Measurements from ENCODE around the gene TRIL.

The TRIL gene

DNA sequence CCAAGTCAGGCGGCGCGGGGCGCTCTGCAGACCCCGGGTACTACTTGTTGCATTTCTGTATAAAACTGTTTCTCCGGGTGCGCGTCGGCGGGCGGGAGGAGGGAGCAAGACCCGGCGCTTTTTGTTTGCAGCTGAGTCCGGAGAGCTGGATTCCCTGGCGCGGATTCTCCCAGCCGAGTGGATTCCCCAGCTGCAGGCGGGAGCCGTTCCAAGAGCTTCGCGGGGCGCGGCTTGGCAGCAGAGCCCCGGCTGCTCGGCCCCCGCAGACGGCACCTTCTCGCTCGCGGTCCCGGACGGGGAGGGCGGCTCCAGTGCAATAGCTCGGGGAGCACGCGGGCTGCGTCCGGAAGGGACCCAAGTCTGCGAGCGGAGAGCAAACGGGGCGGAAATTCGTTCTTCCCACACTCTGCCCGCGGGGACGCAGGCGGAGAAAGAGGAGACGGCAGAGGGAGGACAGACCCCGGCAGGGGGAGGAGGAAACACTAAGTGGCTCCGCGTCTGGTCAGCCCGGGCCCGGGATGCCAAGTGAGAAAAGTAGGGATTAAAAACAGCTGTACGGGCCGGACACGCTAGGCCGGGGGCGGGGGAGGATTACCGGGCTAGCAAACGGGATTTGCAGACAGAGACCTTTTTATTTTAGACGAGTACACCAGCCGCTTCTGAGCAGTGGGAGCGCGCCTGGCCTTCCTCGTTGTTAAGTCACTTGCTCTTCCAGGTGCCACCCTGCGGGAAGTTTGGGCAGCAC is at the start of gene TRIL:
Gene TRIL (minus strand): TSS at position 96 of the 745 bp plus-strand sequence. CDS start 284 bp downstream, outside the sequence.
- ATAC-seq (no peak), DNase-seq (peak; percentile 7)

DNA sequence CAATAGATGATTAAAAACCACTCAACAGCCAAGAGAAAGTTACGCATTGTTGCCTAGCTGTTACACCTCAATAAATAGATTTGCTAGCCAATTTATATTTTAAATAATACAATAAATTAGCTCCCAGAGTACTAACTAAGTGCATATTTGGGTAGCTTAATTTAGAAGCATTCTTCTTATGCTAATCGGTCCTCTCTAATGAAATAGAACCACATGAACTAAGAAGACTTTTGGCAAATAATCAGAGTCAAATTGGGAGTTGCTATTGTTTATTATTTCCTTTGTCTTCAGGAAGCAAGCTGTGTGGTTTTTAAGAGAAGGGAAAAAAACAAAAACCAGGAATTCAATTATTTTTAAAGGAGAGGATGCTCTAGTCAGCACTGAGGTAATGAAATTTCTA is 49.0 kb upstream of the TRIL start:
- DNase-seq: no peak
- no peak for ATAC-seq

DNA sequence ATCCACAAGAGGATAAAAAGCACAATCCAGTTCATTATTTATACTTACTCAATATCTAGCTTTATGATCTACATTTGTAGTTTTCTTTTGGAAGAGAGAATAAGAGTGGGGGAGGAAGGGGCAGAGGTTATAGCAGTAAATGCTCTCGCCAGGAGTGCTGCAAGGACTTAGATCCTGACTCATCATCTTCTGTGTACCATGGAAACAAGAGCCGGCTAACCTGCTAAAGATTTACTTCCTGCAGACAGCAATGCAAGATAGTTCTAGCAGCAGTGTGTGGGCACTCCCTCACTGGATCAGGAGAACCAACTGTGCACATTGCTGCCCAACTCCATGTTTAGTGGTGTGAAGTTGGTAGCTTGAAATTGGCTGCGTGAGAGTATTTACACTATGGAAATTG is 47.7 kb upstream of the TRIL start:
- no peak for DNase-seq
- no peak for ATAC-seq

GRCh38 chr7:29005406-29005805 is 47.3 kb upstream of the TRIL start:
- no peak for ATAC-seq
- DNase-seq: no peak

GRCh38 chr7:29003703-29004102 is 45.6 kb upstream of the TRIL start:
- ATAC-seq (no peak), DNase-seq (no peak)

- no peak for DNase-seq
- no peak for ATAC-seq
Measured at GRCh38 chr7:29000717-29001076, 42.6 kb upstream of the TRIL start.

GRCh38 chr7:28999895-29000716 is 42.0 kb upstream of the TRIL start:
- ATAC-seq: no peak

GRCh38 chr7:28999427-28999826 is 41.3 kb upstream of the TRIL start:
- no peak for ATAC-seq
- no peak for DNase-seq

More at GRCh38 chr7:28999895-29000716, 42.0 kb upstream of the TRIL start:
- DNase-seq: no peak

GRCh38 chr7:28998105-28998504 is 40.0 kb upstream of the TRIL start:
- no peak for ATAC-seq
- no peak for DNase-seq

- ATAC-seq: no peak
- no peak for DNase-seq
Measured at GRCh38 chr7:28996836-28997235, 38.7 kb upstream of the TRIL start.

- ATAC-seq: no peak
- no peak for DNase-seq
Measured at GRCh38 chr7:28993371-28993770, 35.2 kb upstream of the TRIL start.

DNA sequence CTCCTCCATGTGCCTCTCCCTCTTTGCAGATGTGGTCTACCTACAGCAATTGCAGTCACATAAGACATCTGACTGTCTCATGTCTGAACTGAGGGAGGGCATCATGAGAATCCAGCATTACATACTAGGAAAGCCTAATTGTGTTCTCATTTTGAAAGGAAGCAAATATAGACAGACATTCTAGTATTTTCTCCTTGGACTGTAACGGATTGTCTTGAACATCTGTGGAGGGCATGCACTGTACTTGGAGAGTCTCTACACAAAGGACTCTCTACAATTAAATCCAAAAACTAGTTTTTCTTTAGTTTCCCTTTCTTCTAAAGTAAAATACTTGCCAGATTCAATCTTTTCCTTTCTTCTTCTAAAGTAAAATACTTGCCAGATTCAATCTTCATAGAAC is 34.7 kb upstream of the TRIL start:
- DNase-seq (no peak), ATAC-seq (no peak)

DNA sequence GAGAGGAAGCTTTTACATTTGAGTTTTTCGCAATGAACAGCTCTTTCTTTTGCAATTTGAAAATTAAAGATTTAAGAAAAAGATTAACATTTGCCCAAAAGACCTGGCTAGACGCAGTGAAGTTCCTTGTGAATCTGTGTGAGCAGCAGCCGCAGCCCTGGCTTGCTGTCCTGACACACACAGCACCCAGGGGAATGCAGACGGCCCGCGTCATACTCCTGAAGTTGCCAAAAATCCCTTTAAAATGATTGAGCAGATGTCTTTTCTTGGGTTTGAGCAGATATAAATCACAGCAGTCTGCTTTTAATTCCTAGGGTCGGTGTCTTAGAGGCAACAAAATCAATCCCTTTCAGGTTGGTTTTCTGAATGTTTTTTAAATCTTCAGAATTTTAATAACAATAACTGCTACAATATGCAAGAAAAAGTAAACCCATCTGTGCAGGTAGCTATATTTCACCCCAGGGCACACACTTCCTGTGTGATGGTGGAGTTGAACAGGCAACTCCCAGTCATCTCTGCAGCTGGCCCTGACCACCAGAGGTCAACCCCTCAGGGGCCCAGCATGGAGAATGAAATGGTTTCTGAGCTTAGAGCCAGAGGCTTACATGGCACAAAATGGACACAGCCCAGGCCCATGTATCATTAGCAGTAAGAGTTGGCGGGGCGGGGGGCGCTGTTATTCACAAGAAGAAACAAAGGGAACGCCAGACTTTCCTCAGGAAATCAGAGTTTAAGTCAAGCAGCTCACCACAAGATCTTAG is 32.2 kb upstream of the TRIL start:
- no peak for DNase-seq
- ATAC-seq: no peak

- no peak for ATAC-seq
- no peak for DNase-seq
Measured at GRCh38 chr7:28989211-28989980, 31.3 kb upstream of the TRIL start.

GRCh38 chr7:28988810-28989209 is 30.7 kb upstream of the TRIL start:
- no peak for DNase-seq
- no peak for ATAC-seq

DNA sequence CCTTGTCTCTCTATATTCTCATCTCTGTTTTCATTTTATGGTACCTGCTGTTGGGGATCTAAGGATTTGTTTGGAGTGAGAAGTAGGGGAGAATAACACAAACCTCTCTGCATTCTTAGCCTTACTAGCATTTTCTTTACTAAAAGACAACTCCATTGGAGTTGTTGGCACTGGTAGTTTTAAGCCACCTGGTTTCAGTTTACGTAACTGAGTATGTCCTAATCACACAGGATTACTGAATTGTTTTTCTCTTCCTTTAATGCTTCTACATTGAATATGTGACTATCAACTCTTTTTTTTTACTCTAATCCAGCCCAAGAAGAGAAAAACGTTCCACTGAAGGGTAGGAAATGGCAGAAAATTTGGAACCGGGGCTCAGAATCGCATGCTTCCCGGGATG is 30.0 kb upstream of the TRIL start:
- no peak for DNase-seq
- ATAC-seq: no peak

GRCh38 chr7:28986765-28987110 is 28.6 kb upstream of the TRIL start:
- DNase-seq (no peak), ATAC-seq (no peak)

DNA sequence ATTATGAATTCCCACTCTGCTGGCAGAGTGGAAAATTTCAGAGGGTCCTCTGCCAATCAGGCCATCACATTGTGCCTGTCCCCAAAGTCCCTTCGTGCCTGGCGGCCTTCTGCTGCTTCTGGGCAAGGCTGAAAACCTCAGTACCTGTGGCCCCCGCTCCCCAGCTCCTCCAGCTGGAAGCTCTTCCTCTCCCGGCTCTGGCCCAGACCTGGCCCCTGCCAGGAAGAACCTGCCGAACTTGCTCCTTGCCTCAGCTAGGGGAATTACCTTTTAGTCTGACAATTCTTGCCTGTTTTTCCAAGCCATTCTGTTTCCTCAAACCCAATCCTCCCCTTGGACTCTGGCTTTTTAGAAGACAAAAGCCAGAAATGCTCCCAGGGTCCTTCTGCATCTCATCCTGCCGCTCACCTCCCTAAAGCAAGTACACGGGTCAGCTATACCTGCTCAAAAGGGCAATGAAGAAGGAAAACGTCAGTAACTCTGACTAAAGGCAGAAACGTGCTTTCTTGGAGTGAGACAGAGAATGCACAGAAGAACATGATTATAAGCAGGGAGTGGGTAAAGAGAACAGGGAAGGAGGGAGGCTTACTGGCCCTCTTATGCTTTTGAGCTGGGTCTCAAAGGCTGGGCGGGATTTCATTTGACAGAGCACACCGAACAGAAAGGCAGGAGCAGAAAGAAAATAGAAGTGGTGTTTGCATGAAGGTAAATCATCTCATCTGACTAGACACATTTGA is 28.1 kb upstream of the TRIL start:
- no peak for ATAC-seq
- DNase-seq: no peak

DNA sequence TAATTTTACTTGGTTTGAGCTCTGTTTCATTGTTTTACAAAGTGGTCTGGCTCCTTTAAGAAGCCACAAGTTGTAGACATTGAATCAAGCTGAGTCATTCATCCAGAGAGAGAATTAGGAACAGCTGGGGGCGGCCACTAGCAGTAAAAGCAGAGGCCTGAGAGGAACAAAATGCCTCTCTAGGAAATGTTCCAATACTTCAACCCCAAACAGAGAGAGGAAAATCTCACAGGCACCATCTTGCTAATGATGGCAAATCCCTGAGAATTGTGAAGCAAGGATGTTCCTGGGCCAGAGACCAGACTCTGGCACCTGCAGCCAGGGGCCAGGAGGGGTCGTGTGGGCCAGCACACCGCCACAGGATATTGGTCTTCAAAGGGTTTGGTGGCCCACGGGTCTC is 26.5 kb upstream of the TRIL start:
- ATAC-seq: no peak
- no peak for DNase-seq

DNA sequence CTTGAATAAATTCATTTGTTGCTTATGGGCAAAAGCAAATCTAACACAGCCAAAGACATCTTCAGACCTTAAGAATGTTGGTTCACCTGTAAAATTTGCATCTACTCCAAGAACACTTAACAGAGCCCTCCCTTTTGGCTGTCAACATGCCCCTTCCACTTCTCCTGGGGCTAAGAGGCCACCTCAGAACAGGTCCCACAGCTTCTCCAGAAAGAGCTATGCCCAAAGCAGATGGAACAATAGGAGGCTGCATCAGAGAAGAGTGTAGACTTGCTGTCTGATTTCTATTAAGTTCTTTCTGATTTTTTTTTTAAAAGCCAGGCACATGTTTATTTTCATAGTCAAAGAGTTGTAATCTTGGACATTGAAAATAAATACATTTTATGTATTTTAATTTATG is 26.1 kb upstream of the TRIL start:
- DNase-seq (no peak), ATAC-seq (no peak)

GRCh38 chr7:28983396-28984190 is 25.5 kb upstream of the TRIL start:
- no peak for DNase-seq
- no peak for ATAC-seq
